GM13976 (cell line): ENCODE data around the gene KXD1.

Experiments
- DNase-seq: peaks from one replicate; pipeline ENCODE4 v3.0.0; 2012; ENCODE audit warnings: low spot score
- in situ Hi-C: fragments of 300-500 bp; cut with MboI; formaldehyde crosslinking; loops from one replicate; pipeline ENCODE4 v1.12.0; 2022; ENCODE audit warnings: low sequenced_read_pairs, mixed read lengths, inconsistent platforms; ENCODE audit not compliant: unreplicated experiment
- TF ChIP-seq, protein P1 (sequence below): IDR thresholded peaks from 2 replicates; pipeline ENCODE4 v1.5.1; 2012; ENCODE audit warnings: borderline replicate concordance, mild to moderate bottlenecking; ENCODE audit not compliant: insufficient read depth; ENCODE audit errors: extremely low read depth, missing control alignments, control extremely low read depth

Gene KXD1

DNA sequence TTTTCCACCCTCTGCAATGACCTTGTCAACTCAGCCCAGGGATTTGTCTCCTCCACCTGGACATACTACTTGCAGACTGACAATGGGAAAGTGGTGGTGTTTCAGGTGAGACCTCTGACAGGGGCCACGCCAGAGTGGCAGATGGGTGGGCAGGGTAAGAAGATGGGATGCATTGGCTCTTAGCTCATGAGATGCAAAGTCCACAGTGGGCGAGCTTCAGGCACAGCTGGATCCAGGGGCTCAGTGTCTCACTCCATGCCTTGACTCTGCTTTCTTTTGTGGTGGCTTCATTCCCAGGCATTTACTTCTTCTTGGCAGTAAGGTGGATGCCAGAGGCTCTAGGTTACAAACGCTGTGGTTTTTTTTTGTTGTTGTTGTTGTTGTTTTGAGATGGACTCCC, 58.4 kb downstream of the KXD1 start:
- TF ChIP-seq, protein P1, sequence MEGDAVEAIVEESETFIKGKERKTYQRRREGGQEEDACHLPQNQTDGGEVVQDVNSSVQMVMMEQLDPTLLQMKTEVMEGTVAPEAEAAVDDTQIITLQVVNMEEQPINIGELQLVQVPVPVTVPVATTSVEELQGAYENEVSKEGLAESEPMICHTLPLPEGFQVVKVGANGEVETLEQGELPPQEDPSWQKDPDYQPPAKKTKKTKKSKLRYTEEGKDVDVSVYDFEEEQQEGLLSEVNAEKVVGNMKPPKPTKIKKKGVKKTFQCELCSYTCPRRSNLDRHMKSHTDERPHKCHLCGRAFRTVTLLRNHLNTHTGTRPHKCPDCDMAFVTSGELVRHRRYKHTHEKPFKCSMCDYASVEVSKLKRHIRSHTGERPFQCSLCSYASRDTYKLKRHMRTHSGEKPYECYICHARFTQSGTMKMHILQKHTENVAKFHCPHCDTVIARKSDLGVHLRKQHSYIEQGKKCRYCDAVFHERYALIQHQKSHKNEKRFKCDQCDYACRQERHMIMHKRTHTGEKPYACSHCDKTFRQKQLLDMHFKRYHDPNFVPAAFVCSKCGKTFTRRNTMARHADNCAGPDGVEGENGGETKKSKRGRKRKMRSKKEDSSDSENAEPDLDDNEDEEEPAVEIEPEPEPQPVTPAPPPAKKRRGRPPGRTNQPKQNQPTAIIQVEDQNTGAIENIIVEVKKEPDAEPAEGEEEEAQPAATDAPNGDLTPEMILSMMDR: no peak
- in situ Hi-C loops: no loop called here
- DNase-seq: no peak

DNA sequence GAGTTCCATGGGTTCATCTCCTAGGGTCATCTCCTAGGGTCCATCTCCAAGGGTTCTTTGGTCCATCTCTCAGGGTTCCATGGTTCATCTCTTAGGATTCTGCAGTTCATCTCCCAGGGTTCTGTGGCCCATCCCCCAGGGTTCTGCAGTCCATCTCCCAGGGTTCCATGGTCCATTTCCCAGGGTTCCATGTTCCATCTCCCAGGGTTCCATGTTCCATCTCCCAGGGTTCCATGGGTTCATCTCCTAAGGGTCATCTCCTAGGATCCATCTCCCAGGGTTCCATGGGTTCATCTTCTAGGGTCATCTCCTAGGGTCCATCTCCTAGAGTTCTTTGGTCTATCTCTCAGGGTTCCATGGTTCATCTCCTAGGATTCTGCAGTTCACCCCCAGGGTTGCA, 59.9 kb downstream of the KXD1 start:
- TF ChIP-seq, protein P1: no peak
- in situ Hi-C loops: no loop called here
- DNase-seq: no peak

- DNase-seq: no peak
- TF ChIP-seq, protein P1: no peak
- in situ Hi-C loops: no loop called here
Measured at GRCh38 chr19:18618236-18618635, 60.6 kb downstream of the KXD1 start.
